ENCODE measurements around the gene BAIAP3. TPM values are rescaled to one million over a fixed set of nuclear protein-coding genes. Genes with fewer than 3 reads are reported as not detected.
"Not testable (repeated sequence)": the region's sequence is repeated elsewhere in the genome, so short reads cannot be mapped to it uniquely, and the experiment has no call there.

The BAIAP3 gene, protein sequence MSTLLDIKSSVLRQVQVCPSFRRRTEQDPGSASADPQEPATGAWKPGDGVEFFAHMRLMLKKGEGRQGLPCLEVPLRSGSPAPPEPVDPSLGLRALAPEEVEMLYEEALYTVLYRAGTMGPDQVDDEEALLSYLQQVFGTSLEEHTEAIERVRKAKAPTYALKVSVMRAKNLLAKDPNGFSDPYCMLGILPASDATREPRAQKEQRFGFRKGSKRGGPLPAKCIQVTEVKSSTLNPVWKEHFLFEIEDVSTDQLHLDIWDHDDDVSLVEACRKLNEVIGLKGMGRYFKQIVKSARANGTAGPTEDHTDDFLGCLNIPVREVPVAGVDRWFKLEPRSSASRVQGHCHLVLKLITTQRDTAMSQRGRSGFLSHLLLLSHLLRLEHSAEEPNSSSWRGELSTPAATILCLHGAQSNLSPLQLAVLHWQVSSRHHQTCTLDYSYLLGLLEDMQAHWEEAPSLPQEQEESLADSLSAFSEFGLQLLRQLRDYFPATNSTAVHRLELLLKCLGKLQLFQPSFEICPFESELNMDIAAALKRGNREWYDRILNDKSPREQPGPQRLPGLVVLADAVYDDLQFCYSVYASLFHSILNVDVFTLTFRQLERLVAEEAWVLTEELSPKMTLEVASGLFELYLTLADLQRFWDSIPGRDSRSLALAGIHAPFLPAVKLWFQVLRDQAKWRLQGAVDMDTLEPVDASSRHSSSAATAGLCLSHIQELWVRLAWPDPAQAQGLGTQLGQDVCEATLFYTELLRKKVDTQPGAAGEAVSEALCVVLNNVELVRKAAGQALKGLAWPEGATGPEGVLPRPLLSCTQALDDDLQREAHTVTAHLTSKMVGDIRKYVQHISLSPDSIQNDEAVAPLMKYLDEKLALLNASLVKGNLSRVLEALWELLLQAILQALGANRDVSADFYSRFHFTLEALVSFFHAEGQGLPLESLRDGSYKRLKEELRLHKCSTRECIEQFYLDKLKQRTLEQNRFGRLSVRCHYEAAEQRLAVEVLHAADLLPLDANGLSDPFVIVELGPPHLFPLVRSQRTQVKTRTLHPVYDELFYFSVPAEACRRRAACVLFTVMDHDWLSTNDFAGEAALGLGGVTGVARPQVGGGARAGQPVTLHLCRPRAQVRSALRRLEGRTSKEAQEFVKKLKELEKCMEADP
- total RNA-seq (0.63 TPM), polyA plus RNA-seq (2.7 TPM)

- Histone ChIP-seq H3K27ac (ENCODE audit: low read depth) (no peak within 1 kb of the TSS), H3K4me1 (ENCODE audit: insufficient read depth) (no peaks in the 10 kb centered on the region), H3K4me3 (ENCODE audit: low read depth, low read length) (peak within 1 kb of the TSS; percentile 40), H3K36me3 (ENCODE audit: insufficient read depth) (no peaks in the 10 kb centered on the region)
- WGBS: 3% methylated on average over 83 of the region's 83 CpGs
- no peak for DNase-seq (ENCODE audit: extremely low spot score)
Observed at GRCh38 chr16:1333149-1333812, at the start of gene BAIAP3. Gene BAIAP3, plus strand, starts transcription at chr16:1333645. Its CDS starts 4,905 bp downstream, at chr16:1338550.

- Histone ChIP-seq H3K27ac (ENCODE audit: low read depth) (no peak overlapping the region), H3K36me3 (ENCODE audit: insufficient read depth) (no peaks in the 10 kb centered on the region), H3K4me3 (ENCODE audit: low read depth, low read length) (no peak overlapping the region), H3K4me1 (ENCODE audit: insufficient read depth) (no peaks in the 10 kb centered on the region)
- 61% methylated on average over 16 of the region's 16 CpGs for WGBS
- DNase-seq (ENCODE audit: extremely low spot score): no peak
Observed at GRCh38 chr16:1283996-1284616, 49.3 kb upstream of the BAIAP3 start.

DNA sequence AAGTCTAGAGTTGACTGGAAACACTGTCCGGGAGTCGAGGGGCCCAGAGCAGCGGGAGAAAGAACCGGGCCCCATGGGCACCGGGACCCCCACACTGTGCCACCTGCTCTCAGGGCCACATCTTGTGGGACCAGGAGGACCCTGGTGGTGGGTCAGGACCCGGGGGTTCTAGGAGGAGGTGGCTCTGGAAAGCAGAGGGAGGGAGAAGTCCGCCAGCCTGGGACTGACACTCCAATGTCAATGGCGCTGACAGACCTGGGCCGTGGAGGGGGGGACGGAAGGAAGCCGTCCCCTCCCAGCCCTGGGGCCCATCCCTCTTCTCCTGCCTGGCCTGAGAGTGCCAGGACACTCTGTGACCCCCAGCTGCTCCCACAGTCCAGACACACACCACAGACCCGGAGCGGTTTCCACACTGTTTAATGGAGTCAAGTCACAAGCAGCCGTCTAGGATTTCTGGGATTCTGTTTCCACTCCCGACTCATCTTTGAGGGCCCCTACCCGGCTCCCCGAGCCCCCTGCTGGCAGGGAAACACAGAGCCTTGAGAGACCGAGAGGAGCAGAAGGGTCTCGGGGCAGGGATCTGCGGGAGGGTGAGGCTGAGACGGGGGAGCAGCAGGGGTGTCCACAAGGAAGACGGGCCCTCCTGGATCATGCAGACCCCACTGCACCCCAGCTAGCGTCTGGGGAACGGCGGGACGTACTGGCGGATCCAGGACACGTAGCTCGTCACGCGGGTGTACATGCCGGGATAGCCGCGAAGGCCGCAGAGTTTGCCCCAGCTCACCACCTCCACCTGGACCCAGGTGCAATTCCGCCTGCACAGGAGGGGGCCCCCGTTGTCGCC, 47.6 kb upstream of the BAIAP3 start:
- no peak for DNase-seq (ENCODE audit: extremely low spot score)
- 69% methylated on average over 38 of the region's 38 CpGs for WGBS
- no peaks in the 10 kb centered on the region for H3K4me1 ChIP-seq (ENCODE audit: insufficient read depth)
- no peak overlapping the region for H3K4me3 ChIP-seq (ENCODE audit: low read depth, low read length)
- H3K36me3 ChIP-seq (ENCODE audit: insufficient read depth): no peaks in the 10 kb centered on the region
- H3K27ac ChIP-seq (ENCODE audit: low read depth): no peak overlapping the region

GRCh38 chr16:1286513-1287094, 46.8 kb upstream of the BAIAP3 start:
- Histone ChIP-seq H3K4me1 (ENCODE audit: insufficient read depth) (no peaks in the 10 kb centered on the region), H3K4me3 (ENCODE audit: low read depth, low read length) (no peak overlapping the region), H3K36me3 (ENCODE audit: insufficient read depth) (no peaks in the 10 kb centered on the region), H3K27ac (ENCODE audit: low read depth) (no peak overlapping the region)
- WGBS: 84% methylated on average over 25 of the region's 25 CpGs
- no peak for DNase-seq (ENCODE audit: extremely low spot score)

DNA sequence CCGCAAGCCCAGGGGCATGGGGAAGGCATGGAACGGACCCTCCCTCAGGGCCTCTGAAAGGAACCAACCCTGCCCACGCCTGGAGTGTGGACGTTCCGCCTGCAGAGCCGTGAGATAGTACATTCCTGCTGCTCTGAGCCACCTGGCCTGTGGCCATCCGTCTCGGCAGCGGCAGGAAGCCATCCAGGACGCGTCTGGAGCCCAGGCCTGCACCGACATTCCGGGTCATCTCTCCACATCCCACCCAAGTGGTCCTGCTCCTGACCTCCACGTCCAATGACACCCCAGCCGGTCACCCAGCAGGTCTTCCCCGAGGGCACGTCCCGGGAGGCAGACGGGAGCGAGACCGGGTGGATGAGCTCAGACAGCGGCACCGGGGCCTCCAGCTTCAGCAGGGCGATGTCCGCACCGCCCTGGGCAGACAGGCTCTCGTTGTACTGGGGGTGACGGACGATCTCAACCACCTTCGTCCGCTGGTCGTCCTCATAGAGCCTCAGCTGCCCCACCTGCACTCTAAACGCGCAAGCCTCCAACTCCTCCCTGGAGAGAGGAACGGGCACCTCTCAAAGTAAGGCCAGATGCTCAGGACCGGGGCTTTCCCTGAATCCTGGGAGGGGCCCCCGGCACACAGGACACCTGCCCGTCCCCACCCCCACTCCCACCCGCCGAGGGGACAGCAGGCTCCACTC, 45.3 kb upstream of the BAIAP3 start:
- H3K27ac ChIP-seq (ENCODE audit: low read depth): no peak overlapping the region
- 44% methylated on average over 40 of the region's 40 CpGs for WGBS
- DNase-seq (ENCODE audit: extremely low spot score): no peak
- H3K4me3 ChIP-seq (ENCODE audit: low read depth, low read length): no peak overlapping the region
- no peaks in the 10 kb centered on the region for H3K4me1 ChIP-seq (ENCODE audit: insufficient read depth)
- no peaks in the 10 kb centered on the region for H3K36me3 ChIP-seq (ENCODE audit: insufficient read depth)

DNA sequence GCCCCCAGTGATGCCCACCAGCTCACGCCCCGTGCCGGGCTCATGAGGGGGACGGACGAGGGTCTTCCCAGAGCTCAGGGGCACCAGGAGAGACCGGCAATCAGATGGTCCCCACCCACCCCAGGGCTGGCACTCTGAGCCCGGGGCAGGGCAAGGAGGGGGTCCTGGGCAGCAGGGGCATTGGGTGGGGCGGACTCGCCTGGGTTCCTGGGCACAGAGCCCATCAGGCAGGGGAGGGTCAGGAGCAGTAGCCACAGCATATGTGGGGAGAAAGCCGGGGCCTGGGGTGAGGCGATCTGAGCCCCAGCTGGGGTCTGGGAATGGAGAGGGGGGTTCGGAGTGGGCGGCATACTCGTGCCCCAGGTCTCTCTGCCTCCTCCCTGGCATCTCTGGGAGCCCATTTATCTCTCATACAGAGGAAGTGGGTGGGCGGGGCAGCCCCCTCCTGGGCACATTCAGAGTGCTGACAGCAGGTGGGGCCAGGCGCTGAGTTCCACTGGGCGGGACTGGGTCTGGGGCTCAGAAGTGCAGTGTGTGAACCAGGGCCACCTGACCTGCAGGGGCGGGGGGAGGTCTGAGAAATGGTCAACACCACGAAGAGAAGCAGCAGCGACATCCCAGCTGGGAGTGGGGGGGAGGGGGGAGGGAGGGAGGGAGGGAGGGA, 44.5 kb upstream of the BAIAP3 start:
- Histone ChIP-seq H3K4me1 (ENCODE audit: insufficient read depth) (no peaks in the 10 kb centered on the region), H3K27ac (ENCODE audit: low read depth) (no peak overlapping the region), H3K36me3 (ENCODE audit: insufficient read depth) (no peaks in the 10 kb centered on the region), H3K4me3 (ENCODE audit: low read depth, low read length) (no peak overlapping the region)
- DNase-seq (ENCODE audit: extremely low spot score): no peak
- WGBS: 32% methylated on average over 20 of the region's 20 CpGs

DNA sequence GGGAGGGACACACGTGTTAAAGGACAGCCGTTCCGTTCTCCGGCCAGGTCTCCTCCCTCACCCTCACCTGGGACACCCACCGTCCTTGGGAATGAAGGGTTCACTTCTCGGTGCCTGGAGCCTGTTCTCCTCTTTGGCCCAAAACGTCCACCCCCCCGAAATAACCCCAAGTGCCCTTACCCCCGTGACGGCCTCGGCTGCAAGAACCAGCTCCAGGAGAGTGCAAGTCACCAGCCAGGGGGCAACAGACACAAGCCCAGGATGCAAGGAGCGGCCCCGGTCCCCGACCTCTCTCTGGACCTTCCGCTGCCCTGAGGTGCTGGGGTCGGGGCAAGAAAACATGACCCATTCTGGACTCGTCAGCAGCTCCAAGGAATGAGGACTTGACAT, 44.0 kb upstream of the BAIAP3 start:
- no peaks in the 10 kb centered on the region for H3K4me1 ChIP-seq (ENCODE audit: insufficient read depth)
- DNase-seq (ENCODE audit: extremely low spot score): no peak
- WGBS: 7% methylated on average over 17 of the region's 17 CpGs
- no peak overlapping the region for H3K4me3 ChIP-seq (ENCODE audit: low read depth, low read length)
- no peaks in the 10 kb centered on the region for H3K36me3 ChIP-seq (ENCODE audit: insufficient read depth)
- H3K27ac ChIP-seq (ENCODE audit: low read depth): no peak overlapping the region

- H3K4me1 ChIP-seq (ENCODE audit: insufficient read depth): no peaks in the 10 kb centered on the region
- DNase-seq (ENCODE audit: extremely low spot score): no peak
- 8% methylated on average over 22 of the region's 22 CpGs for WGBS
- no peaks in the 10 kb centered on the region for H3K36me3 ChIP-seq (ENCODE audit: insufficient read depth)
- H3K4me3 ChIP-seq (ENCODE audit: low read depth, low read length): no peak overlapping the region
- H3K27ac ChIP-seq (ENCODE audit: low read depth): no peak overlapping the region
Observed at GRCh38 chr16:1290063-1290501, 43.4 kb upstream of the BAIAP3 start.

DNA sequence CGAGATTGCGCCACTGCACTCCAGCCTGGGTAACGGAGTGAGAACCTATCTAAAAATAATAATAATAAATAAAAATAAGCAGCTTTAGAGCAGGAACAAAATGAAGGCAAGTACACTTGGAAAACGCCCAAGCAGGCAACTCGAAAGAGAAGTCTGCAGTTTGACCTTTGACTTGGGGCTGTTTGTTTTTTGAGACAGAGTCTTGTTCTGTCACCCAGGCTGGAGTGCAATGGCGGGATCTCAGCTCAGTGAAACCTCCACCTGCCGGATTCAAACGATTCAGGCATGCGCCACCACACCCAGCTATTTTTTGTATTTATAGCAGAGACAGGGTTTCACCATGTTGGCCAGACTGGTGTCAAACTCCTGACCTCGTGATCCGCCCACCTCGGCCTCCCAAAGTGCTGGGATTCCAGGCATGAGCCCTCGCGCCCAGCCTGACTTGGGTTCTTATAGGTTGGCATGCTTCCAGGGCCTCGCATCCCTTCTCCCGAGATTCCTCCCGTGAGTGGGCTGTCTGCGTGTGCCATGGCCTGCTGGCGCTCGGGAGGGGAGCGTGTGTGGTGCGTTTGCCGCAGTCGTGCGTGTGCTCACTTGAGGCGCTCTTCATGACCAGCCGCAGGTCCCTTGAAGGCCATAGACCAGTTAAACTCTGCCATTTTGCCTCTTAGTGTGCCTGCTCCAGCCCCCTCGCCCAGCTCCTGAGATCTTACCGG, 42.4 kb upstream of the BAIAP3 start:
- no peaks in the 10 kb centered on the region for H3K4me1 ChIP-seq (ENCODE audit: insufficient read depth)
- H3K27ac ChIP-seq (ENCODE audit: low read depth): no peak overlapping the region
- 57% methylated on average over 29 of the region's 29 CpGs for WGBS
- H3K4me3 ChIP-seq (ENCODE audit: low read depth, low read length): no peak overlapping the region
- no peaks in the 10 kb centered on the region for H3K36me3 ChIP-seq (ENCODE audit: insufficient read depth)
- no peak for DNase-seq (ENCODE audit: extremely low spot score)

DNA sequence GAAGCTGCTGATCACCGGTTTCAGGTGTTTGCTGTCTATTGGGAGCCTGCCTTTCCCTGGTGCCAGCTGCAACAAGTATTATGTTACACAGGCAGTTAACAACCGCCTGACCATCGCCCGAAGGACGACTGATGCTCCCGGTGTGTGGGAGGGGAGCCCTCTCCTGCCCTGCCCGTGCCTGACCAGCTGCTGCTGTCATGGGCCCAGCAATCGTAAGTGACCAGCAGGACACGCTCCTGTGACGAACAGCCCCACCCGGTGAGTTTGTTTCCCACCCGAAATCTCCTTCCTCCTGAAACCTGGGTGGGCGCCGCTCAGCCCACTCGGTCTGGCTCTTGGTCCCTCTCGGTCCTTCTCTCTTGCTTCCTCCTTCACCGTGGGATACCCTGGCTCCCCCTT, 41.9 kb upstream of the BAIAP3 start:
- Histone ChIP-seq H3K4me1 (ENCODE audit: insufficient read depth) (no peaks in the 10 kb centered on the region), H3K27ac (ENCODE audit: low read depth) (no peak overlapping the region), H3K36me3 (ENCODE audit: insufficient read depth) (no peaks in the 10 kb centered on the region), H3K4me3 (ENCODE audit: low read depth, low read length) (no peak overlapping the region)
- 46% methylated on average over 17 of the region's 17 CpGs for WGBS
- no peak for DNase-seq (ENCODE audit: extremely low spot score)

DNA sequence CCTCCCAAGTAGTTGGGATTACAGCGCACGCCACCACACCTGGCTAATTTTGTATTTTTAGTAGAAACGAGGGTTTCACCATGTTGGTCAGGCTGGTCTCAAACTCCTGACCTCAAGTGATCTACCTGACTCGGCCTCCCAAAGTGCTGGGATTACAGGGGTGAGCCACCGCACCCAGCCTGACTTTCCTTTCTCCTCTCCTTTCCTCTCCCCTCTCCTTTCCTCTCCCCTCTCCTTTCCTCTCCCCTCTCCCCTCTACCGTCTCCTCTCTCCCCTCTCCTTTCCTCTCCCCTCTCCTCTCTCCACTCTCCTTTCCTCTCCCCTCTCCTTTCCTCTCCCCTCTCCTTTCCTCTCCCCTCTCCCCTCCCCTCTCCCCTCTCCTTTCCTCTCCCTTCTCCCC, 41.2 kb upstream of the BAIAP3 start:
- DNase-seq (ENCODE audit: extremely low spot score); H3K4me3 ChIP-seq (ENCODE audit: low read depth, low read length); H3K4me1 ChIP-seq (ENCODE audit: insufficient read depth); H3K27ac ChIP-seq (ENCODE audit: low read depth); H3K36me3 ChIP-seq (ENCODE audit: insufficient read depth): not testable (repeated sequence)
- 77% methylated on average over 6 of the region's 6 CpGs for WGBS

Data from urinary bladder (tissue), 4 donors.